Fibroblast of lung (primary cell): Measurements from ENCODE around the gene SP140.

Source experiments
- EZH2 ChIP-seq: IDR thresholded peaks from 2 replicates; pipeline ENCODE4 v1.5.1; 2012; ENCODE audit warnings: low read length, control low read depth, mild to moderate bottlenecking; ENCODE audit errors: missing control alignments
- TF ChIP-seq, protein P1 (sequence below), 2 donors: IDR thresholded peaks in 1 of 2; conservative IDR thresholded peaks in 1 of 2; 1 replicate in 1 of 2; 2 replicates in 1 of 2; pipeline ENCODE4 v1.5.1; 2011 to 2012; ENCODE audit warnings: low read length in 2 of 2, control low read depth in 1 of 2, inconsistent platforms in 1 of 2, low read depth in 1 of 2, mild to moderate bottlenecking in 1 of 2

DNA sequence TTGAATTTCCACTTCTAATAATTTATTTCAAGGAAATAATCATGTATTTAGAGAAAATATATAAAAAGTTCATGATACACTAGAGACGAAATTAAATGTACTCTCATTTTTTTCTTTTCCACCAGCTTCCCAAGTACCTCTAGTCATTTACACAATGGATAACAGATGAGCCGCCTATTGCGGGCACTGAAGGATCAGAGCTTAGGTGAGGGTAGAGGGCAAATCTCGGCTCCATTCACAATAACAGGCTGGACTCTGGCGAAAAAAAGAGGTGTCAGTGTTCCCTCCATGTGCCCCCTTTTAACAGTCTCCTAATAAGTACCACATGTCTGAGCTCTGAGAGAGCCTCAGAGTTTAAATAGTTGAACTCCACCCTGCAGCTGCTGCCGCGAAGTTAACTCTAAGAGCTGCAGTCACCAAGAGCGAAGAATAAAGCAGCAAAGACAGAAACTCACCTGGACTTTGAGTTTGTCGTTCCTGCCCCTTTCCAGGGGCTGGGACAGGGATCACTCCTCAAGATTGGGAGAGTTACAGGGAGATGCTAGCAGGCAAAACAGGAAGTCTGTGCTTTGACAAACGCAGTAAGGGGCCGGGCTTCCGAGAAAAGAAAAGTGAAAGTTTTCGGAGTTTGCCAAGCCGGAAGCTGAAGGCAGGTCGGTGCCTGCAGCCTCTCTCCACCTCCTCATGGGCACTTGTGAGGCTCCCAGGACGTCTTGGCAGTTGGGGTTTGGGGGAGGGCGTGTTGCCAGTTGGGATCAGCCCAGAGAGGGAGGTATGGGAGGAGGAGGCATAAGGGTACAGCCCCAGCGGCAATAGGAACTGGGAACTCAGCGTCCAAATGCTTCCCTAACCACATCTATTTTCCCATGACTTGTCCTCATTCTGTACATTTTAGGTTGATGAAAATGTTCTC lies 5.9 kb upstream of the SP140 start, which contains the start of gene SP110:
- TF ChIP-seq, protein P1, sequence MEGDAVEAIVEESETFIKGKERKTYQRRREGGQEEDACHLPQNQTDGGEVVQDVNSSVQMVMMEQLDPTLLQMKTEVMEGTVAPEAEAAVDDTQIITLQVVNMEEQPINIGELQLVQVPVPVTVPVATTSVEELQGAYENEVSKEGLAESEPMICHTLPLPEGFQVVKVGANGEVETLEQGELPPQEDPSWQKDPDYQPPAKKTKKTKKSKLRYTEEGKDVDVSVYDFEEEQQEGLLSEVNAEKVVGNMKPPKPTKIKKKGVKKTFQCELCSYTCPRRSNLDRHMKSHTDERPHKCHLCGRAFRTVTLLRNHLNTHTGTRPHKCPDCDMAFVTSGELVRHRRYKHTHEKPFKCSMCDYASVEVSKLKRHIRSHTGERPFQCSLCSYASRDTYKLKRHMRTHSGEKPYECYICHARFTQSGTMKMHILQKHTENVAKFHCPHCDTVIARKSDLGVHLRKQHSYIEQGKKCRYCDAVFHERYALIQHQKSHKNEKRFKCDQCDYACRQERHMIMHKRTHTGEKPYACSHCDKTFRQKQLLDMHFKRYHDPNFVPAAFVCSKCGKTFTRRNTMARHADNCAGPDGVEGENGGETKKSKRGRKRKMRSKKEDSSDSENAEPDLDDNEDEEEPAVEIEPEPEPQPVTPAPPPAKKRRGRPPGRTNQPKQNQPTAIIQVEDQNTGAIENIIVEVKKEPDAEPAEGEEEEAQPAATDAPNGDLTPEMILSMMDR (conservative IDR thresholded peaks at IDR 0.05 in 1 of 2, IDR thresholded peaks at IDR 0.05 in 1 of 2; ENCODE audit: low read depth in 1 of 2, low read length in 2 of 2): no peak
- no peak for TF ChIP-seq EZH2
